Body of pancreas (tissue), 4 donors: ENCODE results near the gene SMPD2.
A peak's percentile ranks its signal among the peaks of the same experiment; 100 is the strongest.

ENCODE experiments used
- CTCF ChIP-seq, 7 experiments: fragments of 450-650 bp in 4 of 7; fragments of 200-600 bp in 3 of 7; sonication (generic) in 3 of 7; IDR thresholded peaks; one replicate each; pipeline ENCODE4 v1.5.1; 2016 to 2019; ENCODE audit warnings: antibody characterized with exemption in 7 of 7
- POLR2A ChIP-seq, 3 donors: fragments of 450-650 bp; IDR thresholded peaks; one replicate each; pipeline ENCODE4 v1.6.1; 2016; ENCODE audit warnings: antibody characterized with exemption in 3 of 3, mild to moderate bottlenecking in 2 of 3

DNA sequence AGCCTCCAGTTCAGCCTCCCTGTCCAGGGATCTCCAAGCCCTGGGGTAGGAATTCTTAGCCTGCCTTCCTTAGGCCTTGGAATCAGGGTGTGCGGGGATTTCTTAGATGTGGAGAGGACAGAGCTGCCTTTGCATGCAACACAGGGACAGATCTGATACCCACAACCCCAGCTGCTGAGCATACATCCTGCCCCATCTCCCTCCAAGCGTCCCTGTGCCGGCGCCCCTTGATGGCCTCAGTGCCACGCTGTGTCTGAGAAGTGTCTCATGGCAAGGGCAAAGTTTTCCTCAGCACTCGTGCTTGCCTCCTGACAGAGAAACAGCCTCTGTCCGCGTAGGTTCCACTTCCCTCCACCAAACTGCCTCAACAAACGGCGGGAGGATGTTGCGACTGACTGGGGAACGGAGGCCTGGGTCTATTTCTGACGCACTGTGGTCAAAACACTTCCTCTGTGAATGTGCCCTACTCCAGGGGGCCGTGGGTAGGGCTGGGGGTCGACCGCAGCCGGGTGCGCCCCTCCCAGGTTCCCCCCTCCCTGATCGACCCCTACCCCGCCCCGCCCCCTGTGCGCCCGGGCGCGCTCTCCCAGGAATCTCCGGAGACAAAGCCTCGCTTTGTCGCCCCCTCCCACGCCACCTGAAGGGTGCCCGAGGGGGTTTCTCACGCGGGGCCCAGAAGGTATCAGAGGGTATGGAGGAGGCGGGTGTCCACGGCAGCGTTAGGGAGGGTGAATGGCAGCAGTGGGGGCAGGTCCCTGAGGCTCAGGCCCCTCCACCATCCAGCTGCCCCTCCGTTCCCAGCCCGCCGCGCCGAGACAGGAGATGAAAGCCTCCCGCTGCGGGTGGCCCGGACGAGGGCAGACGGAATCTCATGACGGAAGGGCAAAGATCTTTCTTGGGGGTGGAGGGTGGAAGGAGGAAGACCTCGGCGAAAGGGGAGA, 14.2 kb downstream of the SMPD2 start:
- TF ChIP-seq CTCF (IDR thresholded peaks at IDR 0.05) (no peak), POLR2A (IDR thresholded peaks at IDR 0.05) (peak in 1 of 3 donors; percentile 45)
